Calu3 (cell line): ENCODE measurements around the gene RRP12. TPM values are rescaled to one million over a fixed set of nuclear protein-coding genes. Genes with fewer than 3 reads are reported as not detected.

ENCODE experiments used
- BruUV-seq: library from RNA; stranded (reverse); fragments of 400-500 nt; replicated peaks from 2 replicates; lab custom pipeline; 2021; lab: Mats Ljungman, UMichigan
- CTCF ChIA-PET: fragments of 300-600 bp; sonication (Branson Sonifier 250); formaldehyde crosslinking; loops from one replicate; lab custom pipeline; 2022; ENCODE audit warnings: antibody characterized with exemption; lab: Charles Lee
- DNase-seq: peaks from one replicate; pipeline ENCODE4 v3.0.0; 2022
- H3K27ac Mint-ChIP-seq: one replicate; pipeline ENCODE4 v1.8.0; 2022; ENCODE audit warnings: mixed read lengths; ENCODE audit not compliant: unreplicated experiment
- H3K27me3 Mint-ChIP-seq: one replicate; pipeline ENCODE4 v1.8.0; 2022; ENCODE audit warnings: mixed read lengths; ENCODE audit not compliant: unreplicated experiment
- H3K36me3 Mint-ChIP-seq: one replicate; pipeline ENCODE4 v1.8.0; 2022; ENCODE audit warnings: mild to moderate bottlenecking, moderate library complexity, mixed read lengths; ENCODE audit not compliant: insufficient read depth, unreplicated experiment
- H3K4me1 Mint-ChIP-seq: one replicate; pipeline ENCODE4 v1.8.0; 2022; ENCODE audit warnings: mild to moderate bottlenecking, low read depth, mixed read lengths; ENCODE audit not compliant: unreplicated experiment
- H3K4me3 Mint-ChIP-seq: one replicate; pipeline ENCODE4 v1.8.0; 2022; ENCODE audit warnings: mild to moderate bottlenecking, low read depth, moderate library complexity, mixed read lengths; ENCODE audit not compliant: unreplicated experiment
- H3K9me3 Mint-ChIP-seq: one replicate; pipeline ENCODE4 v1.8.0; 2022; ENCODE audit warnings: low read depth, mixed read lengths; ENCODE audit not compliant: unreplicated experiment
- CTCF ChIP-seq: fragments of 200-600 bp; IDR thresholded peaks from one replicate; pipeline ENCODE4 v1.8.0; 2022; ENCODE audit warnings: antibody characterized with exemption; ENCODE audit not compliant: unreplicated experiment
- intact Hi-C: fragments of 100-400 bp; cut with micrococcal nuclease; formaldehyde crosslinking; loops from one replicate; pipeline ENCODE4 v1.10.0; 2022; ENCODE audit not compliant: unreplicated experiment
- total RNA-seq: library from RNA; stranded (reverse); gene quantifications from 2 replicates; pipeline ENCODE4 v1.2.3, GENCODE V29; 2022

RRP12 gene
- total RNA-seq, 1 experiment from 2014 or later: 52.6 TPM

- intact Hi-C loops: no loop called here
- H3K4me3 Mint-ChIP-seq: no peak overlapping the region
- peaks cover 22% of the 10 kb centered on the region for H3K36me3 Mint-ChIP-seq
- no TSS peak for BruUV-seq
- H3K27me3 Mint-ChIP-seq: no peaks in the 10 kb centered on the region
- H3K27ac Mint-ChIP-seq: no peak overlapping the region
- H3K9me3 Mint-ChIP-seq: no peaks in the 10 kb centered on the region
- CTCF ChIA-PET: no interaction called here
- no peaks in the 10 kb centered on the region for H3K4me1 Mint-ChIP-seq
- no peak for DNase-seq
- no peak for TF ChIP-seq CTCF
Measured at GRCh38 chr10:97371696-97372095, 29.4 kb downstream of the RRP12 start.

- intact Hi-C loops: no loop called here
- Mint-ChIP-seq H3K27ac (no peak overlapping the region), H3K4me3 (no peak overlapping the region), H3K27me3 (no peaks in the 10 kb centered on the region), H3K36me3 (peaks cover 27% of the 10 kb centered on the region), H3K4me1 (no peaks in the 10 kb centered on the region), H3K9me3 (no peaks in the 10 kb centered on the region)
- BruUV-seq: no TSS peak
- DNase-seq: no peak
- CTCF ChIA-PET: interaction anchor here (0.7 kb wide), 1 partner anchor 34 kb away, joined by 3 read pairs; the partner anchor contains the start of gene RRP12
- no peak for TF ChIP-seq CTCF
Measured at GRCh38 chr10:97367126-97367649, 34.0 kb downstream of the RRP12 start.

DNA sequence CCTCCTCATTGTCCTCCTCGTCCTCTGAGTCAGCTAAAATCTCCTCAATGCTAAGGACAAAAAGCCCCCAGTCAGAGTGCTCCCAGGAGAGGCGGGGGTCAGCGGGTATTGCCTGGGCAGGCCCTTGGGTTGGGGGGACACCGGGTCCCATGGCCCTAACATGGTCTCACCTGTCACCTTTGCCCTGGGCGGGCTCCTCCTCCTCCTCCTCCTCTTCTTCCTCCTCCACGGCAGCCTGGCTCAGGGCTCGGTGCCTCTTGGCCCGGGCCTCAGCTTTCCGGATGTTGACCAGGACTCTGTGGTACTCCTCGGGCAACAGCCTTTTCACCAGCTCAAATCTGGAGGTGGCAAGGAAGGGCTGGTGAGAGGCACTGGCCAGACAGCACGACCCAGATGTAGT lies 34.6 kb downstream of the RRP12 start:
- CTCF ChIA-PET: no interaction called here
- no peaks in the 10 kb centered on the region for H3K4me1 Mint-ChIP-seq
- no peak for DNase-seq
- no peak overlapping the region for H3K27ac Mint-ChIP-seq
- no TSS peak for BruUV-seq
- TF ChIP-seq CTCF: no peak
- H3K4me3 Mint-ChIP-seq: no peak overlapping the region
- peaks cover 21% of the 10 kb centered on the region for H3K36me3 Mint-ChIP-seq
- H3K9me3 Mint-ChIP-seq: no peaks in the 10 kb centered on the region
- intact Hi-C loops: no loop called here
- no peaks in the 10 kb centered on the region for H3K27me3 Mint-ChIP-seq

DNA sequence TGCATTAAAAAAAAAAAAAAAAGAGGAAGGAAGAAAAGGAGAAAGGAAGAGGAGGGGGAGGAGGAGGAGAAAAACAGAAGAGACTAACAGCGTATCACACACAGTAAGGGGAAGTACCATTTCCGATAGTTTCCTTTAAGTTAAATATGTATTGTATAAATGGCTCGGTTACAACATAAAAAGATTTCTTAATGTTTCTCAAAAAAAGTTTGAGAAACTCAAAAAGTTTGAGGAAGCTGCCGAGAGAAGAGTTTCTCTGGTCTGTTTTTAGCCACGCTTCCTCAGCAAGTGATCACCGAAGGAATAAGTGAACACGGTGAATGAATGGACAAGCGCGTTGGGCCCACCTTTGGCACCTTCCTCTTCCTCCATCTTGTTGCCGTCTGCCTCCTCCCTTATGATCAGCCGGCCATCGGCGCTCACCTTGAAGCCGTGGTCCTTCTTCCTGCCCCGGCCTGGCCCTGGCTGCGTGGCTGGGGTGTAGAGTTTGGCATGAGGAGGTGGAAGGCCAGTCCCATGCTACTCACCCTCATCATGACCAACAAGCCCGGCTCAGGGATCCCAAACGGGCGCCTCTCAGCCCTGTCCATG lies 35.3 kb downstream of the RRP12 start:
- H3K36me3 Mint-ChIP-seq: peaks cover 17% of the 10 kb centered on the region

More for the DNA sequence above, 35.3 kb downstream of the RRP12 start:
- BruUV-seq: no TSS peak
- Mint-ChIP-seq H3K4me1 (no peaks in the 10 kb centered on the region), H3K27ac (no peak overlapping the region), H3K27me3 (no peaks in the 10 kb centered on the region), H3K9me3 (no peaks in the 10 kb centered on the region), H3K4me3 (no peak overlapping the region)
- no peak for TF ChIP-seq CTCF
- CTCF ChIA-PET: no interaction called here
- DNase-seq: no peak
- intact Hi-C loops: no loop called here
